Kidney (tissue), 14 donors: ENCODE results near the gene QKI. TPM values are rescaled to one million over a fixed set of nuclear protein-coding genes. Genes with fewer than 3 reads are reported as not detected.

Experiments used
- DNase-seq, 5 donors: peaks; one replicate each; pipeline ENCODE4 v3.0.0-alpha.2; 2013 to 2020
- FAIRE-seq: peaks from 2 replicates; lab custom pipeline; 2012; peaks lifted over from hg19 to GRCh38; lab: Jason Lieb, UNC
- H3K27ac ChIP-seq, 2 donors: one replicate each; pipeline ENCODE4 v1.7.0; 2013; ENCODE audit warnings: low read depth in 2 of 2, low read length in 2 of 2, inconsistent platforms in 1 of 2
- H3K27me3 ChIP-seq: one replicate; pipeline ENCODE4 v1.7.1; 2013; ENCODE audit warnings: low read length, inconsistent platforms; ENCODE audit not compliant: control insufficient read depth, insufficient read depth
- H3K36me3 ChIP-seq, 3 donors: one replicate each; pipeline versions ENCODE4 v1.7.0 to v1.7.1; 2013; ENCODE audit warnings: low read length in 3 of 3, control low read depth in 1 of 3, inconsistent platforms in 1 of 3; ENCODE audit not compliant: insufficient read depth in 3 of 3, control insufficient read depth in 2 of 3
- H3K4me1 ChIP-seq, 3 donors: one replicate each; pipeline versions ENCODE4 v1.7.0 to v1.7.1; 2013; ENCODE audit warnings: low read length in 3 of 3, inconsistent platforms in 1 of 3, low read depth in 1 of 3; ENCODE audit not compliant: control insufficient read depth in 2 of 3, insufficient read depth in 2 of 3
- H3K4me3 ChIP-seq, 3 donors: one replicate each; pipeline versions ENCODE4 v1.7.0 to v1.8.1; 2013; ENCODE audit warnings: low read length in 3 of 3, control low read depth in 1 of 3, inconsistent platforms in 1 of 3
- H3K9ac ChIP-seq, 3 donors: one replicate each; pipeline versions ENCODE4 v1.7.0 to v1.7.1; 2013; ENCODE audit warnings: low read length in 3 of 3, control low read depth in 1 of 3, inconsistent platforms in 1 of 3
- H3K9me3 ChIP-seq, 3 donors: one replicate each; pipeline versions ENCODE4 v1.7.0 to v1.7.1; 2013; ENCODE audit warnings: low read length in 3 of 3, control low read depth in 1 of 3, inconsistent platforms in 1 of 3; ENCODE audit not compliant: control insufficient read depth in 2 of 3, insufficient read depth in 1 of 3
- intact Hi-C: fragments of 100-400 bp; cut with DNase I; formaldehyde crosslinking; loops from one replicate; pipeline ENCODE4 v1.11.1; 2022
- polyA plus RNA-seq: library from polyadenylated mRNA; stranded (reverse); fragments of 350-450 nt; fragmentation: Illumina TruSeq; extraction: RNeasy Lipid Tissue Mini Kit (QIAGEN cat#74804); gene quantifications from one replicate; pipeline ENCODE4 v1.2.3, GENCODE V29; 2014; ENCODE audit warnings: low read depth, low replicate concordance; ENCODE audit not compliant: insufficient read depth
- total RNA-seq: library from RNA; stranded (reverse); fragmentation: NEBNext Ultra II Directional; extraction: Animal tissue kit (Norgen Biotek cat#: 25700); gene quantifications from one replicate; pipeline ENCODE4 v1.2.1, GENCODE V29; 2021
- TF ChIP-seq, protein P1 (sequence below): IDR thresholded peaks from 3 replicates; pipeline ENCODE4 v1.5.1; 2012; ENCODE audit warnings: mild to moderate bottlenecking, moderate library complexity, borderline replicate concordance; ENCODE audit not compliant: insufficient read depth; ENCODE audit errors: extremely low read depth
- donor health status: control.
- donor health status: control.
- donor health status: control.
- donor health status: control.
- donor health status: control.
- donor health status: DM: yes; HTN: yes; CAD: no.
- donor health status: Normal renal cell carcinoma (clear cell type).

Gene QKI
- total and polyA plus RNA-seq, 2 donors from 2014 or later: 17.6 to 121 TPM

DNA sequence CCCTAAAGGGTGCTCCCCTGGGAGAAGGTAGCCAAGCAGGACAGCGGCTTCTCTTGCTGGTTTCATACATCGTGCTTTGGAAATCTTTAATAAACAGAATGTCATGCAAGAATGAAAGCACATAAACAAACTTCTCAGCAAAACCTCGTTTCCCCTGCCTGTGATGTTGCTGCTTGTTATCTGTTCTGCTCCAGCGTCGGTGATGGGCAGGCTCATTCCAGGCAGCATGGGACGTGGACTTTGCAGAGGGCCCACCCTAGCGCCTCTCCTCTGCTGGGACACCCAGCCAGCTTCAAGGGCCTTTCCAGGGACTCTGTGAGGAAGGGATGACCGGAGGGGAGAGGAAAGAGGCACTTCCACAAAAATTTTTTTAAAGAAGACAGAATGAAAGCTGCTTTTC is 197.7 kb downstream of the QKI start:
- no peak for DNase-seq
- Histone ChIP-seq H3K9ac (no peak overlapping the region), H3K9me3 (no peaks in the 10 kb centered on the region), H3K27ac (no peak overlapping the region), H3K4me1 (no peaks in the 10 kb centered on the region), H3K36me3 (no peaks in the 10 kb centered on the region), H3K4me3 (no peak overlapping the region), H3K27me3 (no peaks in the 10 kb centered on the region)
- intact Hi-C loops: no loop called here
- no peak for FAIRE-seq
- TF ChIP-seq, protein P1, sequence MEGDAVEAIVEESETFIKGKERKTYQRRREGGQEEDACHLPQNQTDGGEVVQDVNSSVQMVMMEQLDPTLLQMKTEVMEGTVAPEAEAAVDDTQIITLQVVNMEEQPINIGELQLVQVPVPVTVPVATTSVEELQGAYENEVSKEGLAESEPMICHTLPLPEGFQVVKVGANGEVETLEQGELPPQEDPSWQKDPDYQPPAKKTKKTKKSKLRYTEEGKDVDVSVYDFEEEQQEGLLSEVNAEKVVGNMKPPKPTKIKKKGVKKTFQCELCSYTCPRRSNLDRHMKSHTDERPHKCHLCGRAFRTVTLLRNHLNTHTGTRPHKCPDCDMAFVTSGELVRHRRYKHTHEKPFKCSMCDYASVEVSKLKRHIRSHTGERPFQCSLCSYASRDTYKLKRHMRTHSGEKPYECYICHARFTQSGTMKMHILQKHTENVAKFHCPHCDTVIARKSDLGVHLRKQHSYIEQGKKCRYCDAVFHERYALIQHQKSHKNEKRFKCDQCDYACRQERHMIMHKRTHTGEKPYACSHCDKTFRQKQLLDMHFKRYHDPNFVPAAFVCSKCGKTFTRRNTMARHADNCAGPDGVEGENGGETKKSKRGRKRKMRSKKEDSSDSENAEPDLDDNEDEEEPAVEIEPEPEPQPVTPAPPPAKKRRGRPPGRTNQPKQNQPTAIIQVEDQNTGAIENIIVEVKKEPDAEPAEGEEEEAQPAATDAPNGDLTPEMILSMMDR: no peak

DNA sequence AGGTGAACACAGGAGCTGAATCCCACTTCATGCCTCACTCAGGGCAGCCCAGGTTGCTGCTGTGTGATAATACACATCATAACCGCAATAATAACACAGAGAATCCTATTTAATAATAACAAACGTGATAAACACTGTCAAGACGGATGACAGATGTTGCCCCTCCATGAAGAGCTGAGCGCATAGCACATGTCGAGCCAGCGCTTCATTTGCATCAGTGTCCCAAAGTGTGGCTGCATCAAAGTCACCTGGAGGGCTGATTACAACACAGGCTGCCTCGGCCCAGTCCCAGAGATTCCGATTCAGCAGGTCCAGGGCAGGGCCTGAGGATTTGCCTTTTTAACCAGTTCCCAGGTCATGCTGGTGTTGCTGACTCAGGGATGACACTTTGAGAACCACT is 198.5 kb downstream of the QKI start:
- DNase-seq (no peak), FAIRE-seq (no peak)
- TF ChIP-seq, protein P1: no peak
- H3K4me1 ChIP-seq: no peaks in the 10 kb centered on the region
- no peaks in the 10 kb centered on the region for H3K27me3 ChIP-seq
- no peak overlapping the region for H3K27ac ChIP-seq
- intact Hi-C loops: no loop called here
- no peaks in the 10 kb centered on the region for H3K36me3 ChIP-seq
- no peaks in the 10 kb centered on the region for H3K9me3 ChIP-seq
- H3K4me3 ChIP-seq: no peak overlapping the region
- no peak overlapping the region for H3K9ac ChIP-seq

DNA sequence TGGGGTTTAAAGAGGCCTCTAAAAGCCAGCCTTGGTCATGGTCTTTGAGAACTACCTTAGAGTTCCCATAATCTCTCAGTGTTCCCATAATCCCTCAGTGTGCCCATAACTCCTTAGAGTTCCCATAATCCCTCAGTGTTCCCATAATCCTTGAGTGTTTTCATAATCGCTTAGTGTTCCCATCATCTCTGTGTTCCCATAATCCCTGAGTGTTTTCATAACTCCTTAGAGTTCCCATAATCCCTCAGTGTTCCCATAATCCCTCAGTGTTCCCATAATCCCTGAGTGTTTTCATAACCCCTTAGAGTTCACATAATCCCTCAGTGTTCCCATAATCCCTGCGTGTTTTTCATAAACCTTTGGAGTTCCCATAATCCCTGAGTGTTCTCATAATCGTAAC is 199.2 kb downstream of the QKI start:
- intact Hi-C loops: no loop called here
- FAIRE-seq (no peak), DNase-seq (no peak)
- TF ChIP-seq, protein P1: no peak
- Histone ChIP-seq H3K36me3 (no peaks in the 10 kb centered on the region), H3K4me3 (no peak overlapping the region), H3K9me3 (no peaks in the 10 kb centered on the region), H3K27ac (no peak overlapping the region), H3K27me3 (no peaks in the 10 kb centered on the region), H3K4me1 (no peaks in the 10 kb centered on the region), H3K9ac (no peak overlapping the region)

DNA sequence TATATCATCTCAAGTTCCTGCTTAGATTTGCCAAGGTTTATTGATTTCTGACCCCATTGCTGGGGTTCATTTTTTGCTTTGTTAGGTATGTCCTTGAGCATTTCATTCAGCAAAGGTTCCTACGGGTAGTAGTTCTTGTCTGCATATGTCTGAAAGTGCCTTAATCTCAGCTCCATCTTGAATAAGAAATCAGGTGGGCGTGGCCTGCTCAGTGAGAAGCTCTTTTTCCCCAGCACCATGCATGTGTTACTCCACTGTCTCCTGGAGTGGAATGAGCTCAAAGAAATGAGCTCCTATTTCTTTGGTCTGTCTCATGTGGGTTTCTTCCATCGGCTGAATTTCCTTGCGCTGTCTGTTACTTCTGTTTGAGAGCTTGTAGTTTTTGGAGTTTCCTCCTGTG is 201.9 kb downstream of the QKI start:
- Histone ChIP-seq H3K4me3 (no peak overlapping the region), H3K36me3 (no peaks in the 10 kb centered on the region), H3K27ac (no peak overlapping the region), H3K9me3 (no peaks in the 10 kb centered on the region), H3K27me3 (no peaks in the 10 kb centered on the region), H3K4me1 (no peaks in the 10 kb centered on the region), H3K9ac (no peak overlapping the region)
- DNase-seq (no peak), FAIRE-seq (no peak)
- intact Hi-C loops: no loop called here
- TF ChIP-seq, protein P1: no peak
